ENCODE data around the gene CAPG.

The CAPG gene

DNA sequence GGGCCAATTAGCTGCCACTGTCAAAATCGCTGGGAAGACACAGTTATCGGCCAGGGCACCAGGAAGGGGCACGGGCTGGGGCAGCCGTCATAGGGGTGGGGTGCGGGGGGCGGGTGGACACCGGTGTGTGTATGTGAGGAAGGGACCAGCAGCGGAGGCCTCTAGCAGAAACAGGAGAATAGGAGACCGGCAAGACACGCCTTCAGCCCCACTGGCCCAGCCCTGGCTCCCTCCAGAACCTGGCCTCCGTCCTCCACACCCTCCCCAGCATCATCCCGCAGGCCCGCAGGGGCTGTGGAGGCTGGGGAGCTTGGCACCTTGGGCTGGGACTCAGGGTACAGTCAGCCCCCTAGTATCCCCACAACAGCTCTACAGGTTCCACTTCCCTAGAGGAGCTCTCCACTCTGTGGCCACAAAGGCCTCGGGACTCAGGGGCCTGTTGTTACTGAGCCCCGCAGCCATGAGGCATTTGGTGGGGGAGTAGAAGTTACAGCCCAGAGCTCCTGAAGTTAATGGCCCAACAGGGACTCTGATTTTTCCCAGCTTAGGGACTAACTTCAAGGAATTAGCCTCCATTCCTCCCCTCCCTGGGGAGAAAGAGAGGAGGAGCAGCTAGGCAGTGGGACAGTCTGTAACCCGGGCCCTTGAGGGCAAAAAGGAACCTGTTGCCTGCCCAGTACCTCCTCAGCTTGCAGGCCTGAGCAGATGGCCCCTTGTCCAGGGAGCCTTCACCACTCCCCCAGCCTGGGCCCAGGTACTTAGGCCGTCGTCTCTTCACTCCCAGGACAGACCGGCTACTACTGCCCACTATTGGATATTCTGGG, 28.2 kb upstream of the CAPG start:
- no peak for DNase-seq

GRCh38 chr2:85437488-85438200, 27.5 kb upstream of the CAPG start:
- DNase-seq = peak; percentile 73

DNA sequence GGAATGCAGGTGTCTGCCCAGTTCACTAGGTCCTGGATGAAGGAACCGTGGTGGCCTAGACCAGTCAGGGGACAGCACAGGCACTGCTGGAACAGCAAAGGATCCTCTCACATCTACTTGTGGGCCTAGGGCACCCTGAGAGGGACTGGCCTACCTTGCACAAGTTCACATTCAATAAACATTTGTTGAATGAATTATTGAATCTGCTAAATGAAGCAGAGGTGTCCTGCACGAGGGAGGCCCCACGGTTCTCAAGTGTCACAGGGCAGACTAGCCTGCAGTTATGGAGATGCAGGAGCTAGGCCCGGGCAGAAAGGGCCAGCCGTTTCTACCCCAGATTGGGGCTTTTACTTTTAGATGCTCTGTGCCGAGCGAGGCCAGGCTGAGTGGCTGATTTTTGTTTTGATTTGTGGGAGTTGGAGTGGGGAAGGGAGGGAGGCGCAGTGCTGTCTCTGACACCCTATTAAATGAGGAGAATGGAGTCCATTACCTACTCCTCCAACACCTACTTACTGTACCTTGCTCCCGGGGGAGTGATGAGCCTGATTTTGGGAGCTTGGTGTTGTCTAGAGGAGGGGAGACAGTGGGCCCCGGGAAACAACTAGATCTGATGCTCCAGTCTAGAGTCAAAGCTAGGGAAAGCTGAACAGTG, 26.8 kb upstream of the CAPG start:
- DNase-seq = no peak

DNA sequence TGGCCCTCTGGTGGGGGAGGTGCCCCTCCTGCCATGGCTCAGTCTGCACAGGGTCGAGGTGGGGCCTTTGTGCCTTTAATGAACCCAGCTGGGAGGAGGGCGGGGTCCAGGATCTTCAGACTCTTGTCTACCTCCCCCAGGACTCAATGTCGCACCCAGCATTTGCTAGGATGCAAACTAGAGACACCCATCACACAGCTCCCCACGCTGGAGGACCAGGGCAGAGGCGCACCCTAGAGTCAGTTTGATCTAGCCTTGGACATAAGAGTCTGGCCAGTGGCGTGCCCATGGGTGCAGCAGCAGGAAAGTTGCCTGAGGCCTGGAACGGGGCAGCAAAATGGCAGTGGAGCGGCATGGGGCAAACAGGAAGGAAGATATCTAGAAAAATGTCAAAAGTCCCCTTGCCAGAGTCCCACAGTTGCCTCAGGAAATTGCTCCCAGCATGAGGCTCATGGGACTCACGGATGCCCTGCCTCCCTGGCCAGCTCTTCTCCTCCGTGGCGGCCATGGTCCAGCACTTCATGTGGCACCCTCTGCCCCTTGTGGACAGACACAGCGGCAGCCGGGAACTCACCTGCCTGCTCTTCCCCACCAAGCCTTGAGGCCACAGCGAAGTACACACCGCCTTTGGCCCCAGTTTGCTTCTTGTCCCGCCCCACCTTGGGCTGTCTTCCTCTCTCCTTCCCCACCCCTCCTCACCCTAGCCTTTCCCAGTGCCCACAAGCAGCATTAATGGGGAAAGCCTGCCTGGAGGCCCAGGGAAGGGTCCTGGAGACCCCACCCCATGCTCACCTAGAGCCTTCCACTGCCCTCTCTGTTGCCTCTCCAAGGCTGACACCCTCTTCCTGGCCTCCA, 26.0 kb upstream of the CAPG start:
- no peak for DNase-seq

- no peak for DNase-seq
Measured at GRCh38 chr2:85435220-85435958, 25.2 kb upstream of the CAPG start.

DNA sequence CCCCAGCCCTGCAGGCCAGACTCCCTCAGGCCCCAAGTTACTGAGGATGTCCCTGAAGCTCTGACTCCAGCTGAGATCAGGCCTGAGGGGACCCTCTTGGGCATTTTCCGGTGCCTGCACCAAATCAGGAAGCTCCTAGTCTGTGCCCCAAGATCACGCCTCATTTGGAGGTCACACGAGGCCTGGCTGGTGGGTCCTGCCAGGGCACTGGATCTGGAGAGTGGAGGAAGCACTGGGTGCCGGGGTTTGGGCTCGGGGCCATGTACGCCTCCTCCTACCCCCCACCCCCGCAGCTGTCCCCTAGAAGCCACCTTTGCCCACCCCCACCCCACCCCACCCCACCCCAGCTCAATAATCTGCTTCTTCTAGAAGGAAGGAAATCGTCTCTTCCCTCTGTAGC, 24.5 kb upstream of the CAPG start:
- DNase-seq = no peak

- DNase-seq = no peak
Measured at GRCh38 chr2:85433511-85434089, 23.4 kb upstream of the CAPG start.

GRCh38 chr2:85431570-85432205, 21.5 kb upstream of the CAPG start:
- no peak for DNase-seq

DNA sequence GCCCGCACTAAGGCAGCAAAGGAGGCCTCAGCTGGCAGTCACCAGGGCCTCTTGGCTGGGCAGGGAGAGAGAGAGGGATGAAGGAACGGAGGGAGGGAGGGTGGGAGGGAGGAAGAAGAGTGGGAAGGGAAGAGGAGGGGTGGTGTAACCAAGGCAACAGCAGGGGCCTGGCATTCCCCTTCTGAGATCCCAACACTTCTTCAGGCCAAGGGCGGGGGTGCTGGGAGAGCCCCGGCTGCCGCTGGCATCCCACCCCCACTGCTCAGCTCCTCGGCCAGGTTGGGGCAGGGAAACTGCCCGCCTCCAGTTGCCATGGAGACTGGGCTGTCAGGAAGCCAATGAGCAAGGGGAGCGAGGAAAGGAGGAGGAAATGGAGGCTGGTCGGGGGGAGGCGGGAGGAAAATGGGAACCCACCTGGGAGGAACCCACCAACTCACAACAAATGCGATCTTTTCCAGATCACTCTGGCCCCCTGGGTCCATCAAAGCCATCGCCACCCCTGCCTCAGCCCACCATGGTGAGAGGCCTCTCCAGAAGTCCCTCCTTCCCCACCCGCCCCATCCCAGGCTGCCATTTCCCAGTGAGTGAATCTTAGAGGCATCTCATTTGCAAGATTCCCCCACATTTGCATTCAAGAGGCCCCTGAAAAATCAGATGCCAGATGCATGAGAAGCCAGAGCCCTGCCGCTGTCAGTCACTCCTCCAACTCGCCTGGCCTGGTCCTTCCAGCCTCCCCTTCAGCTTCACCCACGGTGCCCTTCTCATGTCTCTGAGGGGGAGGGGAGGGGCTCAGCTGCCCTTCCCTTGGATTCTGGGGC, 20.8 kb upstream of the CAPG start:
- no peak for DNase-seq

GRCh38 chr2:85429924-85430289, 19.7 kb upstream of the CAPG start:
- no peak for DNase-seq

DNA sequence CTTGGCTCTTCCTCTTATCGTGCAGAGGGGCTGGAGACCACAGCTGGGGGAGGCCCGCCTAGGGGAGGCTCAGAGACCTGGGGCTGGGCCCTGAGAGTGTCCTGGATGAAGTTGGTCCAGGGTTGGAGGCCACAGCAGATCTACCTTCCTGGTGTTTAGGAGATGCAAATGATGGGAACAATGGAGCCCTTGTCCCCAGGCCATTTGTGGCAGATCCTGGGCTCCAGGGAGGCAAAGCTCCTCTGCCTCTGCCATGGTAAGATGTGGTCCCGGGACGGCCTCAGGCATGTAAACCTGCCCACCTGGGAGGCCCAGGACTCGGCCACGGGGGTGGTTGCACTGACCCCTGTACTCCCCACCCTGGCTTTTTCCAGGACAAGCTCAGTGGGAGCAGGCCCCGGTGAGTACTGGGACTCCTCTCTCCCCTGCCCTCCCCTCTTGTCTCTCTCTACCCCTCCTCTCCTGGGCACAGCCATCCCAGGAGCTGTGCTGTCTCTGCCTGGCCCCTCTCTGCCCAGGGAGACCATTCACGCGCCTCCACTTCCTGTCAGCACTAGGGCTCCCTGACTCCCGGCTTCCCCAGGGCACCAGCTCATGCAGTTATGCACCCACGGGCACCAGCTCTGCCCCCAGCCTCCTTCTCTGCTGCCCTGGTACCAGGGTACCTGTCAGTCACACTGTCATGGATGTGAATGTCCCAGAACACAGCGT, 19.2 kb upstream of the CAPG start:
- no peak for DNase-seq

DNA sequence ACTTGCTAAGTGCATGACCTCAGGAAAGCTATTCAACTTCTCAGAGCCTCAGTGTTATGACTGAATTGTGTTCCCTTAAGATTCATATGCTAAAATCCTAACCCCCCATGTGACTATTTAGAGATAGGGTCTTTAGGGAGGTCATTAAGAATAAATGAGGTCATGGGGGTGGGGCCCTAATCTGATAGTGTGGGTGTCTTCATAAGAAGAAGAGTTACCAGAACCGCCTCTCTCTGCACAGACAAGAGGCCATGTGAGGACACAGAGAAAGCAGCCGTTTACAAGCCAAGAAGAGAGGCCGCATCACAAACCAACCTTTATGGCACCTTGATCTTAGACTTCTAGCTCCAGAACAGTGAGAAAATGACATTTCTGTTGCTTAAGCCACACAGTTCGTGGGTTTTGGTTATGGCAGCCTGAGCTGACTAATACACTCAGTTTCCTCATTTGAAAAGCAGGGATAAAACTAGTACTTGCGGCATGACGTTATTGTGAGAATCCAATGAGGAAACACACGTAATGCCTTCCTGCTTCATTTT, 18.2 kb upstream of the CAPG start:
- DNase-seq = no peak

DNA sequence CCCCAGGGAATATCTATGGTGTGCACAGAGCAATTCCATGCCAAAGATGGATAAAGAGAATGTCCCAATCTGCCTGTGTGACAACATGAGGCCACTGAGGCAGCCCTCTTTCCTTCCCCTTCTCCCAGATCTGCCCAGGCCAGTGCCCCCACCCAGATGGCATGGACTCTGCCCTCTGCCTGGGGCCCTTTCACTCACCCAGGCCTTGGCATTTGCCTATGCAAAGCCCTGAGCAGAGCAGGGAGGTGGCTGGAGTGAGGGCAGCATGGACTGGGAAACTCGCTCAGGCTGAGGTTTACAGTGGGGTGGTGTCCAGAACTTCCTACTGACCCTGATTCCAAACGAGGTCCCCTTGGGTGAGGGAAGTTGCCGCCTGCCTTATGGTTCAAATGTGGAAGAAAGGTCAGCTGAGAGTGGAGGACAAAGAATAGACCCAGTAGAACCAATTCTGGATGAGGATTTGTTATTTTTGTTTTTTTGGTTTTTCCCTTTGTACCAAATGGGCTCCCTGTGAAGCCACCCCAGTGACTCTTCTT, 17.2 kb upstream of the CAPG start:
- no peak for DNase-seq

GRCh38 chr2:85425588-85425987, 15.4 kb upstream of the CAPG start:
- DNase-seq = no peak

GRCh38 chr2:85423525-85423924, 13.4 kb upstream of the CAPG start:
- no peak for DNase-seq

DNA sequence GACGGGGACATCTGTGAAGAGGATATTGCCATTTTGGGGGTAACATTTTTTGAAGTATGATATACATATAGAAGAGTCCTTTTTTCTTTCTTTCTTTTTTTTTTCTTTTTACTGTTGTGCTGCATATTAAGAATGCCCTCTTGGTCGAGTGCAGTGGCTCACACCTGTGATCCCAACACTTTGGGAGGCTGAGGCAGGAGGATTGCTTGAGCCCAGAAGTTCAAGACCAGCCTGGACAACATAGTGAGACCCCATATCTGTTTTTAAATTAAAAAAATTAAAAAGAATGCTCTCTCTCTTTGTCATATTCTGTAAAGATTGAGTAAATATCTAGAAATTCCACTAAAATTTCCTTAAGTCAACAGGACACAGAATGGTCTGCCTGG, 11.9 kb upstream of the CAPG start:
- DNase-seq = no peak

DNA sequence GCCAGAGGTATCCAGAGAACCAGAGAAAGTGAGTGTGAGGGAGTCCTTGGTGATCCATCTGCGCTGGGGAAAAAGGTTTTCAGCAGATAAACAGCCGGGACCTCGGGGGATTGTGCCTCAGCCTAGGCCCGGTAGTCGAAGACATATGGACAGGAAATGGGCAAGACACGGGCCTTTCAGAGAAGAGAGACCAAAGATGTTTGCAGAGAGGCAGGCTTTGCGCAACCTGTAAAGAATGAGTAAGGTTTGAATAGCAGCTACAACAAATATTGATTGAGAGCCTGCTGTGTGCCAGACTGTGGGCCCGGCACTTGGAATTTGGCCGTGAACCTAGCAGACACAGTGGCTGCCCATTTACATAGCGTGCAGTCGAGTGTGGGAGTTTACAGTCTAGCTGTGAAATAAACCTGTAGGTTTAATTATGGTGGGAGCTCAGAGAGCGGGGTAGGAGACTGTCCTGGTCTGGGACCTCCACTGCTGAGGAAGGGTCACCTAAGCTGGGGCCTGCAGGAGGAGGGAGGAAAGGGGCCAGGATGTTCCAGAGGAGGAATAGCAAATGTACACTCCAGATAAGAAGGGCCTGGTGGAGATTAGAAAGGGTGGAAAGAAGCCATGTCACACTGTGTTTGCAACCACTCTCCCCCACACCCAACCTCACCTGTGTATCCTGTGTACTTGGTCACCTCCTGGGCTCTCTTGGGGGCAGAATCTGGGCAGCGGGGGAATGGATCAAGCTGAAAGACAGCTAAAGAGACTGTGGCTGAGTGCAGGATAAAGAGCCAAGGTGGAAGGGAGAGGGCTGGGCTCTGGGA, 11.3 kb upstream of the CAPG start:
- DNase-seq = no peak

GRCh38 chr2:85420536-85421259, 10.5 kb upstream of the CAPG start:
- DNase-seq = peak; percentile 94

All from stimulated activated CD4-positive, alpha-beta T cell treated with anti-CD3 and anti-CD28 coated beads, Interleukin-4, amount 100 ng/mL, for 24 hours (primary cell).